ENCODE measurements around the gene GPSM1. TPM values are rescaled to one million over a fixed set of nuclear protein-coding genes. Genes with fewer than 3 reads are reported as not detected.
A peak's percentile ranks its signal among the peaks of the same experiment; 100 is the strongest.

Gene GPSM1
- total and polyA plus RNA-seq, 9 of the 15 experiments (the other 6 are each of a cell fraction or from before 2014, with no cell fraction given), result 0.04 to 14.2 (median 3.1) TPM

DNA sequence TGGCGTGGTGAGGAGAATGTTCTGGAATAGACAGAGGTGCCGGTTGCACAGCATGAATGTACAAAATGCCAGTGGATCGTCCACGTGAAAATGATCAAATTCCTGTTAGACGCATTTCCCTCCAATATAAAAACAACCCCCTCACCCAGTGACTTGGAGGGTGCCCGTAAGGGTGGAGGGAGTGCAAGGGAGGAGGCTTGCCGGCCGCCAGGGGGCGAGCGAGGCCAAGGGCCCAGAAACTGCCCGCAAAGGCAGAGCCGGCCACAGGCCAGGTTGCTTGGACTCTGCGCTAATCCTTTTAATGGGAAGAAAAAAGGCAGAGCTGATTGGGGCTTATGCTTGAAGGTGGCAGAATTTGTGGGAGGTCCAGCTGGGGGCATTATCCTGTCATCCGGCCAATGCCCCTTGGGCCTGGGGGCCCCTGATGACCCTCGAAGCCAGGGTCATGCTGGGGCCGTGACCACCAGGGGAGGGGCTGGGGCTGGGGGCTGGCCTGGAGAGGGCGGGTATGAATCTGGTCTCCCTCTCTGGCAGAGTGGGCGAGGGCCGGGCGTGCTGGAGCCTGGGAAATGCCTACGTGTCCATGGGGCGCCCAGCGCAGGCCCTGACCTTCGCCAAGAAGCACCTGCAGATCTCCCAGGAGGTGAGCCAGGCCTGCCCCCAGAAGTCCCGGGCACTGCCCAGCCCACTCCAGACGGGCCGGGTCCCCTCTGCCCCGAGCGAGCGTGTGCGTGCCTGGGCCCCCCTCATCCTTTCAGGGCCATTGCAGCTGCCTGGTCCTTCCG lies 12.0 kb downstream of the GPSM1 start (continued):
- TF ChIP-seq, protein P1, sequence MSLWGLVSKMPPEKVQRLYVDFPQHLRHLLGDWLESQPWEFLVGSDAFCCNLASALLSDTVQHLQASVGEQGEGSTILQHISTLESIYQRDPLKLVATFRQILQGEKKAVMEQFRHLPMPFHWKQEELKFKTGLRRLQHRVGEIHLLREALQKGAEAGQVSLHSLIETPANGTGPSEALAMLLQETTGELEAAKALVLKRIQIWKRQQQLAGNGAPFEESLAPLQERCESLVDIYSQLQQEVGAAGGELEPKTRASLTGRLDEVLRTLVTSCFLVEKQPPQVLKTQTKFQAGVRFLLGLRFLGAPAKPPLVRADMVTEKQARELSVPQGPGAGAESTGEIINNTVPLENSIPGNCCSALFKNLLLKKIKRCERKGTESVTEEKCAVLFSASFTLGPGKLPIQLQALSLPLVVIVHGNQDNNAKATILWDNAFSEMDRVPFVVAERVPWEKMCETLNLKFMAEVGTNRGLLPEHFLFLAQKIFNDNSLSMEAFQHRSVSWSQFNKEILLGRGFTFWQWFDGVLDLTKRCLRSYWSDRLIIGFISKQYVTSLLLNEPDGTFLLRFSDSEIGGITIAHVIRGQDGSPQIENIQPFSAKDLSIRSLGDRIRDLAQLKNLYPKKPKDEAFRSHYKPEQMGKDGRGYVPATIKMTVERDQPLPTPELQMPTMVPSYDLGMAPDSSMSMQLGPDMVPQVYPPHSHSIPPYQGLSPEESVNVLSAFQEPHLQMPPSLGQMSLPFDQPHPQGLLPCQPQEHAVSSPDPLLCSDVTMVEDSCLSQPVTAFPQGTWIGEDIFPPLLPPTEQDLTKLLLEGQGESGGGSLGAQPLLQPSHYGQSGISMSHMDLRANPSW (CRISPR knock-in tag; IDR thresholded peaks at IDR 0.05), result no peak
- TF ChIP-seq NFATC3 (IDR thresholded peaks at IDR 0.05), result no peak
- peak; percentile 89 for TF ChIP-seq SMC3 (conservative IDR thresholded peaks at IDR 0.05; ENCODE audit: insufficient read depth, low read depth, low read length)
- TF ChIP-seq LCOR (CRISPR knock-in tag; IDR thresholded peaks at IDR 0.05), result no peak
- no peak for TF ChIP-seq CBX8 (IDR thresholded peaks at IDR 0.05; ENCODE audit: borderline replicate concordance, extremely low read depth, low read depth, low read length, poor library complexity, severe bottlenecking)
- TF ChIP-seq, protein P2, sequence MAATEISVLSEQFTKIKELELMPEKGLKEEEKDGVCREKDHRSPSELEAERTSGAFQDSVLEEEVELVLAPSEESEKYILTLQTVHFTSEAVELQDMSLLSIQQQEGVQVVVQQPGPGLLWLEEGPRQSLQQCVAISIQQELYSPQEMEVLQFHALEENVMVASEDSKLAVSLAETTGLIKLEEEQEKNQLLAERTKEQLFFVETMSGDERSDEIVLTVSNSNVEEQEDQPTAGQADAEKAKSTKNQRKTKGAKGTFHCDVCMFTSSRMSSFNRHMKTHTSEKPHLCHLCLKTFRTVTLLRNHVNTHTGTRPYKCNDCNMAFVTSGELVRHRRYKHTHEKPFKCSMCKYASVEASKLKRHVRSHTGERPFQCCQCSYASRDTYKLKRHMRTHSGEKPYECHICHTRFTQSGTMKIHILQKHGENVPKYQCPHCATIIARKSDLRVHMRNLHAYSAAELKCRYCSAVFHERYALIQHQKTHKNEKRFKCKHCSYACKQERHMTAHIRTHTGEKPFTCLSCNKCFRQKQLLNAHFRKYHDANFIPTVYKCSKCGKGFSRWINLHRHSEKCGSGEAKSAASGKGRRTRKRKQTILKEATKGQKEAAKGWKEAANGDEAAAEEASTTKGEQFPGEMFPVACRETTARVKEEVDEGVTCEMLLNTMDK (IDR thresholded peaks at IDR 0.05; ENCODE audit: borderline replicate concordance, insufficient read depth, low read depth, low read length, poor library complexity, severe bottlenecking), result peak; percentile 41
- TF ChIP-seq, protein P3, sequence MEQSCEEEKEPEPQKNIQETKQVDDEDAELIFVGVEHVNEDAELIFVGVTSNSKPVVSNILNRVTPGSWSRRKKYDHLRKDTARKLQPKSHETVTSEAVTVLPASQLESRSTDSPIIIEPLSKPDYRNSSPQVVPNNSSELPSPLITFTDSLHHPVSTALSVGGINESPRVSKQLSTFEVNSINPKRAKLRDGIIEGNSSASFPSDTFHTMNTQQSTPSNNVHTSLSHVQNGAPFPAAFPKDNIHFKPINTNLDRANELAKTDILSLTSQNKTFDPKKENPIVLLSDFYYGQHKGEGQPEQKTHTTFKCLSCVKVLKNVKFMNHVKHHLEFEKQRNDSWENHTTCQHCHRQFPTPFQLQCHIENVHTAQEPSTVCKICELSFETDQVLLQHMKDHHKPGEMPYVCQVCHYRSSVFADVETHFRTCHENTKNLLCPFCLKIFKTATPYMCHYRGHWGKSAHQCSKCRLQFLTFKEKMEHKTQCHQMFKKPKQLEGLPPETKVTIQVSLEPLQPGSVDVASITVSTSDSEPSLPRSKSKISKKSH (CRISPR knock-in tag; IDR thresholded peaks at IDR 0.05), result no peak
- no peak for TF ChIP-seq NCOA2 (IDR thresholded peaks at IDR 0.05; ENCODE audit: partially characterized antibody in 2 of 2)
- no peak for TF ChIP-seq NFE2 (IDR thresholded peaks at IDR 0.05; ENCODE audit: low read depth)
- no peak for TF ChIP-seq ZNF165 (CRISPR knock-in tag; IDR thresholded peaks at IDR 0.05; ENCODE audit: borderline replicate concordance)
- no peak for TF ChIP-seq KDM4B (IDR thresholded peaks at IDR 0.05; ENCODE audit: borderline replicate concordance in 2 of 2, low read depth in 1 of 2)
- no peak for TF ChIP-seq PTTG1 (tag; IDR thresholded peaks at IDR 0.05; ENCODE audit: low read depth)
- TF ChIP-seq, protein P4, sequence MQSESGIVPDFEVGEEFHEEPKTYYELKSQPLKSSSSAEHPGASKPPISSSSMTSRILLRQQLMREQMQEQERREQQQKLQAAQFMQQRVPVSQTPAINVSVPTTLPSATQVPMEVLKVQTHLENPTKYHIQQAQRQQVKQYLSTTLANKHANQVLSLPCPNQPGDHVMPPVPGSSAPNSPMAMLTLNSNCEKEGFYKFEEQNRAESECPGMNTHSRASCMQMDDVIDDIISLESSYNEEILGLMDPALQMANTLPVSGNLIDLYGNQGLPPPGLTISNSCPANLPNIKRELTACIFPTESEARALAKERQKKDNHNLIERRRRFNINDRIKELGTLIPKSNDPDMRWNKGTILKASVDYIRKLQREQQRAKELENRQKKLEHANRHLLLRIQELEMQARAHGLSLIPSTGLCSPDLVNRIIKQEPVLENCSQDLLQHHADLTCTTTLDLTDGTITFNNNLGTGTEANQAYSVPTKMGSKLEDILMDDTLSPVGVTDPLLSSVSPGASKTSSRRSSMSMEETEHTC (IDR thresholded peaks at IDR 0.05), result no peak
- TF ChIP-seq GATAD2B (IDR thresholded peaks at IDR 0.05; ENCODE audit: borderline replicate concordance), result no peak
- TF ChIP-seq, protein P5, sequence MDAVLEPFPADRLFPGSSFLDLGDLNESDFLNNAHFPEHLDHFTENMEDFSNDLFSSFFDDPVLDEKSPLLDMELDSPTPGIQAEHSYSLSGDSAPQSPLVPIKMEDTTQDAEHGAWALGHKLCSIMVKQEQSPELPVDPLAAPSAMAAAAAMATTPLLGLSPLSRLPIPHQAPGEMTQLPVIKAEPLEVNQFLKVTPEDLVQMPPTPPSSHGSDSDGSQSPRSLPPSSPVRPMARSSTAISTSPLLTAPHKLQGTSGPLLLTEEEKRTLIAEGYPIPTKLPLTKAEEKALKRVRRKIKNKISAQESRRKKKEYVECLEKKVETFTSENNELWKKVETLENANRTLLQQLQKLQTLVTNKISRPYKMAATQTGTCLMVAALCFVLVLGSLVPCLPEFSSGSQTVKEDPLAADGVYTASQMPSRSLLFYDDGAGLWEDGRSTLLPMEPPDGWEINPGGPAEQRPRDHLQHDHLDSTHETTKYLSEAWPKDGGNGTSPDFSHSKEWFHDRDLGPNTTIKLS (IDR thresholded peaks at IDR 0.05; ENCODE audit: borderline replicate concordance, low read depth), result no peak
- no peak for TF ChIP-seq ZBED1 (IDR thresholded peaks at IDR 0.05)

Data from K562 (cell line).